Embryonic facial prominence (tissue), 1 donor: ENCODE data around the gene ATXN7L1.
"Not testable (repeated sequence)": the region's sequence is repeated elsewhere in the genome, so short reads cannot be mapped to it uniquely, and the experiment has no call there.

Experiments used
- DNase-seq: peaks from one replicate; pipeline ENCODE4 v3.0.0-alpha.2; 2016; ENCODE audit errors: extremely low spot score

The ATXN7L1 gene

GRCh38 chr7:105860793-105861192, 15.6 kb downstream of the ATXN7L1 start:
- no peak for DNase-seq

- DNase-seq: no peak
These were observed 19.1 kb downstream of the ATXN7L1 start for GRCh38 chr7:105857009-105857952.

GRCh38 chr7:105854498-105854897, 21.9 kb downstream of the ATXN7L1 start:
- no peak for DNase-seq

- no peak for DNase-seq
These were observed 22.4 kb downstream of the ATXN7L1 start for GRCh38 chr7:105853931-105854419.

- no peak for DNase-seq
These were observed 25.3 kb downstream of the ATXN7L1 start for GRCh38 chr7:105851064-105851463.

GRCh38 chr7:105849122-105849855, 27.1 kb downstream of the ATXN7L1 start:
- DNase-seq: no peak

- DNase-seq: no peak
These were observed 30.0 kb downstream of the ATXN7L1 start for GRCh38 chr7:105846404-105846803.

GRCh38 chr7:105844681-105845080, 31.7 kb downstream of the ATXN7L1 start:
- DNase-seq: not testable (repeated sequence)

- DNase-seq: no peak
These were observed 34.5 kb downstream of the ATXN7L1 start for GRCh38 chr7:105841866-105842265.

- DNase-seq: no peak
These were observed 35.2 kb downstream of the ATXN7L1 start for GRCh38 chr7:105840981-105841749.

GRCh38 chr7:105839266-105839665, 37.1 kb downstream of the ATXN7L1 start:
- DNase-seq: no peak

- no peak for DNase-seq
These were observed 37.7 kb downstream of the ATXN7L1 start for GRCh38 chr7:105838627-105839231.

GRCh38 chr7:105837765-105838626, 38.4 kb downstream of the ATXN7L1 start:
- no peak for DNase-seq

- no peak for DNase-seq
These were observed 41.0 kb downstream of the ATXN7L1 start for GRCh38 chr7:105835441-105835840.

GRCh38 chr7:105831824-105832535, 44.4 kb downstream of the ATXN7L1 start:
- DNase-seq: no peak

- no peak for DNase-seq
These were observed 45.1 kb downstream of the ATXN7L1 start for GRCh38 chr7:105831302-105831620.

- DNase-seq: no peak
These were observed 45.7 kb downstream of the ATXN7L1 start for GRCh38 chr7:105830405-105831301.

- DNase-seq: no peak
These were observed 46.6 kb downstream of the ATXN7L1 start for GRCh38 chr7:105829681-105830322.
